Endodermal cell (in vitro differentiated cells): Measurements from ENCODE around the gene OIT3. TPM values are rescaled to one million over a fixed set of nuclear protein-coding genes. Genes with fewer than 3 reads are reported as not detected.

Experiments
- DNase-seq: peaks from one replicate; pipeline ENCODE4 v3.0.0-alpha.2; 2017
- H3K27ac ChIP-seq: 2 replicates; pipeline ENCODE4 v1.5.1; 2013; ENCODE audit warnings: mild to moderate bottlenecking, low read depth, low read length, moderate library complexity
- H3K27me3 ChIP-seq: 2 replicates; pipeline ENCODE4 v1.6.1; 2013; ENCODE audit warnings: mild to moderate bottlenecking, low read length, moderate library complexity; ENCODE audit not compliant: insufficient read depth, control insufficient read depth, poor library complexity, severe bottlenecking
- H3K36me3 ChIP-seq: 2 replicates; pipeline ENCODE4 v1.7.0; 2013; ENCODE audit warnings: mild to moderate bottlenecking, low read length, moderate library complexity; ENCODE audit not compliant: control insufficient read depth, insufficient read depth
- H3K4me1 ChIP-seq: one replicate; pipeline ENCODE4 v1.7.0; 2013; ENCODE audit warnings: low read length; ENCODE audit not compliant: control insufficient read depth, insufficient read depth
- H3K4me3 ChIP-seq: 2 replicates; pipeline ENCODE4 v1.5.1; 2013; ENCODE audit warnings: mild to moderate bottlenecking, low read length, moderate library complexity
- H3K9ac ChIP-seq: 2 replicates; pipeline ENCODE4 v1.6.1; 2013; ENCODE audit warnings: mild to moderate bottlenecking, low read length, moderate library complexity; ENCODE audit not compliant: poor library complexity, severe bottlenecking; ENCODE audit errors: extremely low read depth
- H3K9me3 ChIP-seq: 2 replicates; pipeline ENCODE4 v1.6.1; 2013; ENCODE audit warnings: mild to moderate bottlenecking, low read length, moderate library complexity; ENCODE audit not compliant: control insufficient read depth
- H3K27ac Mint-ChIP-seq: 2 replicates; pipeline ENCODE4 v1.8.0; 2020; ENCODE audit warnings: mixed read lengths
- H3K27me3 Mint-ChIP-seq: 2 replicates; pipeline ENCODE4 v1.8.0; 2021; ENCODE audit warnings: mild to moderate bottlenecking, mixed read lengths; ENCODE audit not compliant: insufficient read depth
- H3K36me3 Mint-ChIP-seq: 2 replicates; pipeline ENCODE4 v1.8.0; 2020; ENCODE audit warnings: low read depth, mixed read lengths
- H3K4me1 Mint-ChIP-seq: 2 replicates; pipeline ENCODE4 v1.8.0; 2020; ENCODE audit warnings: mixed read lengths
- H3K4me3 Mint-ChIP-seq: 2 replicates; pipeline ENCODE4 v1.8.0; 2020; ENCODE audit warnings: mild to moderate bottlenecking, moderate library complexity, mixed read lengths
- H3K9me3 Mint-ChIP-seq: 2 replicates; pipeline ENCODE4 v1.8.0; 2020; ENCODE audit warnings: mild to moderate bottlenecking, mixed read lengths
- CTCF ChIP-seq: fragments of 200-600 bp; sonication (generic); conservative IDR thresholded peaks from 2 replicates; pipeline ENCODE4 v1.5.0; 2021; ENCODE audit warnings: antibody characterized with exemption, mild to moderate bottlenecking
- WGBS, 2 experiments: methylation state at CpG; one replicate each; pipeline versions ENCODE4 v1.1.5 to v1.1.7; 2013; ENCODE audit warnings: missing lambda C conversion rate in 2 of 2, mixed read lengths in 1 of 2; ENCODE audit not compliant: insufficient coverage in 1 of 2, insufficient read length in 1 of 2; 5-methylcytosine and 5-hydroxymethylcytosine counted together
- total RNA-seq, 2 donors: library from RNA; stranded (reverse); fragmentation: NEBNext Ultra II Directional in 1 of 2; extraction: Animal tissue kit (Norgen Biotek cat#: 25700) in 1 of 2; gene quantifications; 2 replicates in 1 of 2; 3 replicates in 1 of 2; pipeline ENCODE4 v1.2.1, GENCODE V29; 2021

Gene OIT3
- total RNA-seq, 2 donors from 2014 or later = 0.13 TPM; not detected in 1

- no peaks in the 10 kb centered on the region for H3K27me3 Mint-ChIP-seq
- Histone ChIP-seq H3K27me3 (no peaks in the 10 kb centered on the region), H3K4me3 (no peak overlapping the region), H3K9me3 (peaks cover 41% of the 10 kb centered on the region), H3K4me1 (no peaks in the 10 kb centered on the region), H3K27ac (no peak overlapping the region), H3K36me3 (no peaks in the 10 kb centered on the region), H3K9ac (no peak overlapping the region)
- TF ChIP-seq CTCF = no peak
- peaks cover 2% of the 10 kb centered on the region for H3K4me1 Mint-ChIP-seq
- WGBS, 2 experiments = 90 to 91% methylated on average over 2 to 4 of the region's 4 CpGs
- no peak for DNase-seq
- H3K27ac Mint-ChIP-seq = no peak overlapping the region
- H3K36me3 Mint-ChIP-seq = peaks cover 7% of the 10 kb centered on the region
- H3K9me3 Mint-ChIP-seq = peaks cover 38% of the 10 kb centered on the region
- H3K4me3 Mint-ChIP-seq = no peak overlapping the region
Observed at GRCh38 chr10:72981028-72981881, 87.7 kb downstream of the OIT3 start.

- Histone ChIP-seq H3K27me3 (no peaks in the 10 kb centered on the region), H3K9ac (no peak overlapping the region), H3K9me3 (peaks cover 34% of the 10 kb centered on the region), H3K27ac (no peak overlapping the region), H3K4me1 (no peaks in the 10 kb centered on the region), H3K36me3 (peaks cover under 1% of the 10 kb centered on the region), H3K4me3 (no peak overlapping the region)
- Mint-ChIP-seq H3K9me3 (peaks cover 32% of the 10 kb centered on the region), H3K27ac (no peak overlapping the region), H3K27me3 (no peaks in the 10 kb centered on the region), H3K4me1 (peaks cover 2% of the 10 kb centered on the region), H3K4me3 (no peak overlapping the region), H3K36me3 (peaks cover 5% of the 10 kb centered on the region)
- no peak for DNase-seq
- 94 to 100% methylated on average over 1 to 2 of the region's 2 CpGs for WGBS, 2 experiments
- no peak for TF ChIP-seq CTCF
Observed at GRCh38 chr10:72981882-72982529, 88.5 kb downstream of the OIT3 start.

Other genes with a start within 250 kb of the OIT3 start
- gene MCU, start 201.6 kb upstream of the OIT3 start, total RNA-seq = 10 to 100 TPM; 46.1 to 48.5 TPM
- gene PLA2G12B, start 61.1 kb downstream of the OIT3 start, total RNA-seq = under 1 TPM; 0.64 to 0.93 TPM
- gene P4HA1, start 203.1 kb downstream of the OIT3 start, total RNA-seq = 10 to 100 TPM; 45.1 to 46.9 TPM
- 1 to 10 TPM; 3.3 to 3.9 TPM for gene NUDT13, start 216.7 kb downstream of the OIT3 start, total RNA-seq